Choroid plexus epithelial cell (primary cell): Measurements from ENCODE around the gene GPRC5C.
"Not testable (repeated sequence)": the region's sequence is repeated elsewhere in the genome, so short reads cannot be mapped to it uniquely, and the experiment has no call there.

Experiments used
- DNase-seq: peaks from one replicate; pipeline ENCODE4 v3.0.0-alpha.2; 2010; ENCODE audit warnings: low read depth
- H3K4me3 ChIP-seq: 2 replicates; pipeline ENCODE4 v1.5.1; 2011; ENCODE audit warnings: low read depth, mild to moderate bottlenecking, control low read depth, low read length, moderate library complexity
- TF ChIP-seq, protein P1 (sequence below): conservative IDR thresholded peaks from 2 replicates; pipeline ENCODE4 v1.5.1; 2011; ENCODE audit warnings: low read depth, mild to moderate bottlenecking, control low read depth, inconsistent platforms, low read length, moderate library complexity

Gene GPRC5C

DNA sequence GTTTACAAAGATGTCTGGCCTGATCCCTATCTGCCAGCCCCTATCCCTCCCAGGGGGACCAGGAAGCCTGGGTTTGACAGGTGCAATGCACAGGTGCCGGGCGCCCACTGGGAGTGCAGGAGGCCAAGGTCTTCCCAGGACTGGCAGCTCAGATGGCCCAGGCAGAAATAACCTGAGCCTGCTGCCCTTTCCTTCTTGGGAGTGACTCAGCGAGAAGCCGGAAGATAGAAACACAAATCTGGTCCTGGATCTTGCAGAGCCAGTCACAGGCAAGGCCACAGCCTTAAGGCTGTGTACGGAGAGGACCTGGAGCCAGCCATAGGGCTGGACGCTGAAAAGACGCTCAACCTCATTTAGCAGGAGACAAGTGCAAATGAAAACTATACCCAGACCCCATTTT lies 36.9 kb upstream of the GPRC5C start:
- no peak for DNase-seq
- H3K4me3 ChIP-seq = no peak overlapping the region
- TF ChIP-seq, protein P1, sequence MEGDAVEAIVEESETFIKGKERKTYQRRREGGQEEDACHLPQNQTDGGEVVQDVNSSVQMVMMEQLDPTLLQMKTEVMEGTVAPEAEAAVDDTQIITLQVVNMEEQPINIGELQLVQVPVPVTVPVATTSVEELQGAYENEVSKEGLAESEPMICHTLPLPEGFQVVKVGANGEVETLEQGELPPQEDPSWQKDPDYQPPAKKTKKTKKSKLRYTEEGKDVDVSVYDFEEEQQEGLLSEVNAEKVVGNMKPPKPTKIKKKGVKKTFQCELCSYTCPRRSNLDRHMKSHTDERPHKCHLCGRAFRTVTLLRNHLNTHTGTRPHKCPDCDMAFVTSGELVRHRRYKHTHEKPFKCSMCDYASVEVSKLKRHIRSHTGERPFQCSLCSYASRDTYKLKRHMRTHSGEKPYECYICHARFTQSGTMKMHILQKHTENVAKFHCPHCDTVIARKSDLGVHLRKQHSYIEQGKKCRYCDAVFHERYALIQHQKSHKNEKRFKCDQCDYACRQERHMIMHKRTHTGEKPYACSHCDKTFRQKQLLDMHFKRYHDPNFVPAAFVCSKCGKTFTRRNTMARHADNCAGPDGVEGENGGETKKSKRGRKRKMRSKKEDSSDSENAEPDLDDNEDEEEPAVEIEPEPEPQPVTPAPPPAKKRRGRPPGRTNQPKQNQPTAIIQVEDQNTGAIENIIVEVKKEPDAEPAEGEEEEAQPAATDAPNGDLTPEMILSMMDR = no peak

DNA sequence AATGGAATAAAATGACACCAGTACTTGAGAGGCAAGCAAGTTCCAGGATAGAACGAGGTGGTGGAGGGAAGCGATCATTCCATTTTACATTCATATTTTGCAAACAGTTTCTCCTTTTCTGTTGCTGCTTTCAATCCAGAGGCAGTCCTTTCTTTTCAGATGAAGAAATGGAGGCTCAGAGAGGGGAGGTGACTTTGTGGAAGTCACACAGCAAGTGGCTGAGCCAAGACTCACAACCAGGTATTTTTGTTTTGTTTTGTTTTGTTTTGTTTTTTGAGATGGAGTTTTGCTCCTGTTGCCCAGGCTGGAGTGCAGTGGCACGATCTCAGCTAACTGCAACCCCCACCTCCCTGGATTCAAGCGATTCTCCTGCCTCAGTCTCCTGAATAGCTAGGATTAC lies 35.3 kb upstream of the GPRC5C start:
- no peak overlapping the region for H3K4me3 ChIP-seq
- no peak for DNase-seq
- TF ChIP-seq, protein P1 = no peak

DNA sequence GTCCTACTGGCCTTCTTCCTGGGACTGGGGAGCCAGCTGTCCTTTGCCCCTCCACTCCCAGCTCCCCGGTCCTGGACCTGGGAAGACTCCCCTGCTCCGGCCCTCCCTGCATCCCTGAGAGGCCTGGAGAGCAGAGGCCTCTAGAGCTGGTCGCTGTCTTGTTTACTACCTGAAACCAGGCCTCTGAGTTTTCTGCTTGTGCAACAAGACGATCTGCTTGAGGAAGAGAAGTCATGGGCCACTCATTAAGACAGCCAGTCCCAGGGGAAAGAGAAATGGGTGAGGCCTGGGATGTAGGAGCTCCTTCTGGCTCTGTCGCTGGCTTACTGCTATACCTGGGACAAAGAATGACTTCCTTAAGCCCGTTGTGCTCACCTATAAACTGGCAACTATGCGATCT lies 29.8 kb upstream of the GPRC5C start:
- TF ChIP-seq, protein P1 = no peak
- no peak overlapping the region for H3K4me3 ChIP-seq
- DNase-seq = no peak

DNA sequence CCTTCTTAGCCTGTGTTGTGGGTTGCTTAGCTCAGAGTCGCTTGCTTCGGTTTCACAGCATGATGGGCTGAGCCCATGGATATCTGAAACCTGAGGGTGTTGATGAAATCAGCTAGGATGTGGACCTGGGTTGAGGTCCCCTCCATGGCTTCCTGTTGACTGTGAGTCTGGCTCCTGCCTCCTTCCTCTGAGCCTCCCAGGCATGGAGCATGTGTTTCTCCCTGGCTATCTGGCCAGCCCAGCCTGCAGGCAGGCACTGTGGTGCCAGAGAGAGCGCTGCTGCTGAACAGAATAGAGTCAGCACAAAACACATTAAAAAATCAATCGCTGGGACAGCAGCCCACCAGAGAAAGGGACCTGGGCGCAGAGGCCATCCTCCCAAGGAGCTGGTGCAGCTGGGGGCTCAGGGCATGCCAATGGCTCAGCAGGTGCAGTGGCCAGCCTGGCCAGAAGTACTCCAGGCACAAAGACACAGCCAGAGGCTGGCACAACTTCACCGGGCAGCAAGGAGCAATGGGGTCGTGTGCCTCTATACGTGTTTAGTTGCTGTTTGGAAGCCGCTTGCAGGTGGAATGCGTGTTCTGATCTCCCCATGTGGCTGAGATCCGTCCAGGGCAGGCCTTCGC lies 28.3 kb upstream of the GPRC5C start:
- TF ChIP-seq, protein P1 = no peak
- no peak overlapping the region for H3K4me3 ChIP-seq

DNA sequence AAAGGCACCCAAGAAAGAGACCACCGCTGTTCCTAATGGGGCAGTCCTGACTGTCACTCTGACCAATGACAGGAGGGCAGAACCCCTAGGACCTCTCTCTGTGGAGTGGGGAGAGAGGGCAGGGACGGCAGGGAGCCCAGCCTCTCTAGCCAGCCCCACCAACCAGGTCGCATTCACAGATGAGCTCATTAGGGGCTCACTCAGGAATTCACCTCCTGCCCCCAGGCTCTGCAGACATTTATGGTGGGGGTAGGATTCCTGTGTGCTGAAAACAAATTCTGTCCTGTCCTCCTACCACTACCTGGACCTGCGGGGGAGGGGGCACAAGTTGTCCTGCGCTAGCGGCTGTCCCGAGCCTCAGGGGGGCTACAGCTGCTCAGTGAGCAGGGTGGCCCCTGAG lies 27.7 kb upstream of the GPRC5C start:
- H3K4me3 ChIP-seq = no peak overlapping the region
- DNase-seq = no peak
- TF ChIP-seq, protein P1 = no peak

More for the DNA sequence above, 28.3 kb upstream of the GPRC5C start:
- DNase-seq = no peak

DNA sequence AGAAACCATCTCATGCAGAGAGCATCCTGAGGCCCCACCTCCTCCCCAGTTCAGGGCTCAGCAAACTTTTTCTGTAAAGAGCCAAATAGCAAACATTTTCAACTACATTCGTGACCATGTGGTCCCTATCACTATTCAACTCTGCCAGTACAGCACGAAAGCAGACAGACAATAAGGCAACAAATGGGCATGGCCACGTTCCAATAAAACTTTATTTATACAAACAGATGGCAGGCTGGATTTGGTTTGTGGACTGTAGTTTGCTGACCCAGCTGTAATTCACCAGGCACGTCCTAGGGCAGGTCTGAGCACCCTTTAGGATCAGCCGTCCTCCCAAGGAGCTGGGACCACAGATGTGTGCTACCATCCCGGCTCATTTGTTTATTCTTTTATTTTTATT lies 27.1 kb upstream of the GPRC5C start:
- H3K4me3 ChIP-seq = no peak overlapping the region
- DNase-seq = no peak
- TF ChIP-seq, protein P1 = no peak

DNA sequence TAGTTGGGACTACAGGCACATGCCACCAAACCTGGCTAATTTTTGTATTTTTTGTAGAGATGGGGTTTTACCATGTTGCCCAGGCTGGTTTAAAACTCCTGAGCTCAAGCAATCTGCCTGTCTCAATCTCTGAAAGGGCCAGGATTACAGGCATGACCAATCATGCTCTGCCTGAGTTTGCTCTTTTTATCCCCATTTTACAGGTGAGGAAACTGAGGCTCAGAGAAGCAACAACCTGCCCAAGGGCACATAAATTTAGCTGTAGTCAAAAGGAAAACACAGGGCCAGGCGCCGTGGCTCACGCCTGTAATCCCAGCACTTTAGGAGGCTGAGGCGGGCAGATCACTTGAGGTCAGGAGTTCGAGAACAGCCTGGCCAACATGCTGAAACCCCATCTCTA lies 26.6 kb upstream of the GPRC5C start:
- DNase-seq, H3K4me3 ChIP-seq: not testable (repeated sequence)

DNA sequence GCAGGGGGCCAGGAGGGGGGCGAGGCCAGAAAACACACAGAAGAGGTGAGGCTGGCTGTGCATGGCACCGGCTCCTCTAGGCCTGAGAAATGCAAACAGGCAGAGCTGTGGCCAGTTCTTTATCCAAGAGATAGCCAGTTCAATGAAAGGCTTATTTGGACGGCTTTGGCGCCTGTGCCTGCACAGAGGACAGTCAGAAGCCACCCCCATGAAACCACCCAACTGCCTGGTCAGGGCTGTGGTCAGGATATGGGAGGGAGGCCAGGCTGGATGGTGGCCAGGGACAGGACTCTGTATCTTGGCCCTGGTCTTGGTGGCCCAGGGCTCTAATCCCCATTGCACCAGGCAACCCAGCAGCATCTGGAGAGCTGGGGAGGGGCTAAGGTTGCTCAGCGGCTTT lies 24.5 kb upstream of the GPRC5C start:
- TF ChIP-seq, protein P1 = no peak
- no peak overlapping the region for H3K4me3 ChIP-seq
- DNase-seq = no peak
